GM12865 (cell line): ENCODE measurements around the gene PNKD.
"Not testable (repeated sequence)": the region's sequence is repeated elsewhere in the genome, so short reads cannot be mapped to it uniquely, and the experiment has no call there.

Experiments used
- DNase-seq: peaks from one replicate; pipeline ENCODE4 v3.0.0; 2010; ENCODE audit warnings: low read depth
- H3K4me3 ChIP-seq: 2 replicates; pipeline ENCODE4 v1.5.1; 2011; ENCODE audit warnings: mild to moderate bottlenecking, low read depth, low read length, control low read depth
- TF ChIP-seq, protein P1 (sequence below): IDR thresholded peaks from 2 replicates; pipeline ENCODE4 v1.5.1; 2011; ENCODE audit warnings: low read length, control low read depth, low read depth, inconsistent platforms; ENCODE audit not compliant: insufficient read depth; ENCODE audit errors: missing control alignments

Gene PNKD

DNA sequence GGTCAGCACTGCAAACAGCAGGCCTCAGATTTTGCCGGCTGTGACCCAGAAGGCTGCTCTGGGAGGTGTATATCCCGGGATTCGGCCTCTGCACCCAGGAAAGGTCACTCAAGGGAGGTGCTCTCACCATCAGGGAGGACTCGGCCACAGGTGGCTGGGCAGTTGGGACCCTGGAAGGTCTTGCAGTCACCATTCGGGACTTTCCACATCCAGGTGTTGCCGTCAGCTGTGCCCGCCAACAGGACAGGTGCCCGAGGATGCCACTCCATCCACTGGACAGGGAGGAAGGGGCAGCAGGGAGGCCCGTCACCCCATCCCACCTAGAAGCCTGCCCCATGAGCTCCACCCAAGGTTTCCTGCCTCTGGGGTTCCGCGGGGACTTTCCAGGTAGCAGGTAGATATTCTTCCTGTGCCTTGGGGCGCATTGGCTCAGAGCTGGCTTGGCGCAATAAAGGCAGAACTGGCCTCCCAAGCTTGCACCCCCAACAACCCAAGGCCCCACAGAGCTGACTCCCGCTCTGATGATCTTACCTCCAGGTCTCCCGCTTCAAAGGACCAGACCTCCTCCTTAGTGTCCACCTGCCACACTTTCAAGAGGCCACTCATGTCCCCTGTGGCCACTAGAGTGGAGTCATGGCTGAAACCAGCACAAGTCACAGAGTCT, 3.9 kb upstream of the PNKD start:
- TF ChIP-seq, protein P1, sequence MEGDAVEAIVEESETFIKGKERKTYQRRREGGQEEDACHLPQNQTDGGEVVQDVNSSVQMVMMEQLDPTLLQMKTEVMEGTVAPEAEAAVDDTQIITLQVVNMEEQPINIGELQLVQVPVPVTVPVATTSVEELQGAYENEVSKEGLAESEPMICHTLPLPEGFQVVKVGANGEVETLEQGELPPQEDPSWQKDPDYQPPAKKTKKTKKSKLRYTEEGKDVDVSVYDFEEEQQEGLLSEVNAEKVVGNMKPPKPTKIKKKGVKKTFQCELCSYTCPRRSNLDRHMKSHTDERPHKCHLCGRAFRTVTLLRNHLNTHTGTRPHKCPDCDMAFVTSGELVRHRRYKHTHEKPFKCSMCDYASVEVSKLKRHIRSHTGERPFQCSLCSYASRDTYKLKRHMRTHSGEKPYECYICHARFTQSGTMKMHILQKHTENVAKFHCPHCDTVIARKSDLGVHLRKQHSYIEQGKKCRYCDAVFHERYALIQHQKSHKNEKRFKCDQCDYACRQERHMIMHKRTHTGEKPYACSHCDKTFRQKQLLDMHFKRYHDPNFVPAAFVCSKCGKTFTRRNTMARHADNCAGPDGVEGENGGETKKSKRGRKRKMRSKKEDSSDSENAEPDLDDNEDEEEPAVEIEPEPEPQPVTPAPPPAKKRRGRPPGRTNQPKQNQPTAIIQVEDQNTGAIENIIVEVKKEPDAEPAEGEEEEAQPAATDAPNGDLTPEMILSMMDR: no peak
- H3K4me3 ChIP-seq: no peak overlapping the region
- DNase-seq: no peak

DNA sequence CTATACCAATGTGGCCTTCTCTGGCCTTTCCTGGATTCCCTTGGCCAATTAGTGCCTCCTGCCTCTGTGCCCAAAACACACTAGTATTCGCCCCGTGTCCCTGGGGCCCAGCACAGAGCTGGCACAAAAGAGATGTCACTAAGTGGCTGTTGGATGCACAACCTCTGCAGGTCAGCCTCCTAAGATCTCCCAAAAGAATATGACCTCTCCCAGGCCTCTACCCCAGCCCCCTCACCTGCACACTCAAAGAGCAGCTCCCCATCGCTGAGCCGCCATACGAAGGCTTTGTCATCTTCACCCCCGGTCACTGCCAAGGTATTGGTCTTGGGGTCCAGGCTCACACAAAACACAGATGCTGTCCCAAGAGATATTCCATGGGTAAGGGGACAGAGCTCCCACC, 3.1 kb upstream of the PNKD start:
- H3K4me3 ChIP-seq: no peak overlapping the region
- TF ChIP-seq, protein P1: no peak
- no peak for DNase-seq

GRCh38 chr2:218270721-218271486, 585 bp downstream of the PNKD start:
- H3K4me3 ChIP-seq: peak overlapping the region; percentile 83
- DNase-seq: no peak
- TF ChIP-seq, protein P1: no peak

GRCh38 chr2:218271487-218271797, 1.1 kb downstream of the PNKD start:
- TF ChIP-seq, protein P1: no peak
- DNase-seq: no peak
- peak overlapping the region; percentile 83 for H3K4me3 ChIP-seq

GRCh38 chr2:218271865-218272530, 1.7 kb downstream of the PNKD start:
- no peak for DNase-seq
- H3K4me3 ChIP-seq: no peak overlapping the region
- TF ChIP-seq, protein P1: no peak

GRCh38 chr2:218272531-218273212, 2.4 kb downstream of the PNKD start:
- H3K4me3 ChIP-seq: no peak overlapping the region
- DNase-seq: peak; percentile 90
- TF ChIP-seq, protein P1: peak; percentile 95

- DNase-seq, H3K4me3 ChIP-seq: not testable (repeated sequence)
Observed at GRCh38 chr2:218273214-218273907, 3.0 kb downstream of the PNKD start.
